ENCODE results near the gene OTUD3. TPM values are rescaled to one million over a fixed set of nuclear protein-coding genes. Genes with fewer than 3 reads are reported as not detected.

Gene OTUD3
- polyA plus RNA-seq, 1 donor (not counting 4 experiments of a cell fraction or from before 2014, with no cell fraction given), result 7.0 TPM

DNA sequence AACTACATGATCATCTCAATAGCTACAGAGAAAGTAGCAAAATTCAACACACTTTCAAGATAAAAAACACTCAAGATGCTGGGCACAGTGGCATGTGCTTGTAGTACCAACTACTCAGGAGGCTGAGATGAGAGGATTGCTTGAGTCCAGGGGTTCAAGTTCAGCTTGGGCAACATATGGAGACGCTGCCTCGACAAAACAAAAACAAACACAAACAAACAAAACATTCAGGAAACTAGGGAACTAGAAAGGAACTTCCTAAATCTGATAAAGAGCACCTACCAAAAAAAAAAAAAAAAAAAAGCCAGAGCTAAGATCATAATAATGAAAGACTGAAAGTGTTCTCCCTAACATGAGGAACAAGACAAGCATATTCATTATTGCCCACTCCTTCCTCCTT is 44.3 kb upstream of the OTUD3 start:
- Histone ChIP-seq H2AFZ (ENCODE audit: control insufficient read depth, low read length) (no peak overlapping the region), H3K27me3 (ENCODE audit: control insufficient read depth, extremely low read depth, insufficient read depth, low read length) (no peaks in the 10 kb centered on the region), H3K79me2 (ENCODE audit: control insufficient read depth, insufficient read depth, low read length) (no peaks in the 10 kb centered on the region), H3K4me1 (ENCODE audit: control insufficient read depth, extremely low read depth, insufficient read depth, low read length) (no peaks in the 10 kb centered on the region), H3K36me3 (ENCODE audit: control insufficient read depth in 2 of 2, extremely low read depth in 1 of 2, insufficient read depth in 2 of 2, low read length in 2 of 2) (no peaks in the 10 kb centered on the region), H3K27ac (ENCODE audit: control insufficient read depth, insufficient read depth, low read length) (no peak overlapping the region), H3K9me3 (ENCODE audit: control insufficient read depth, low read depth, low read length) (no peaks in the 10 kb centered on the region), H3K9ac (ENCODE audit: control insufficient read depth, extremely low read depth, insufficient read depth, low read length) (no peak overlapping the region), H4K20me1 (ENCODE audit: control insufficient read depth, extremely low read depth, insufficient read depth, low read length) (no peaks in the 10 kb centered on the region), H3K9me1 (ENCODE audit: control insufficient read depth, extremely low read depth, insufficient read depth, low read length) (no peaks in the 10 kb centered on the region), H3K4me2 (ENCODE audit: control insufficient read depth, extremely low read depth, insufficient read depth, low read depth, low read length) (no peak overlapping the region), H3K4me3 (ENCODE audit: control insufficient read depth in 2 of 3, extremely low read depth in 1 of 3, insufficient read depth in 2 of 3, low read depth in 1 of 3, low read length in 3 of 3) (no peak overlapping the region)
- no peak for DNase-seq (ENCODE audit: low read depth, low spot score)
- dilution Hi-C loops (cut with MboI; ENCODE audit: extremely low pct_ligation_motif_present, low sequenced_read_pairs), result no loop called here
- FAIRE-seq, result no peak
- no peak for TF ChIP-seq EZH2 (IDR thresholded peaks at IDR 0.05; ENCODE audit: low read length)
- TF ChIP-seq, protein P1, sequence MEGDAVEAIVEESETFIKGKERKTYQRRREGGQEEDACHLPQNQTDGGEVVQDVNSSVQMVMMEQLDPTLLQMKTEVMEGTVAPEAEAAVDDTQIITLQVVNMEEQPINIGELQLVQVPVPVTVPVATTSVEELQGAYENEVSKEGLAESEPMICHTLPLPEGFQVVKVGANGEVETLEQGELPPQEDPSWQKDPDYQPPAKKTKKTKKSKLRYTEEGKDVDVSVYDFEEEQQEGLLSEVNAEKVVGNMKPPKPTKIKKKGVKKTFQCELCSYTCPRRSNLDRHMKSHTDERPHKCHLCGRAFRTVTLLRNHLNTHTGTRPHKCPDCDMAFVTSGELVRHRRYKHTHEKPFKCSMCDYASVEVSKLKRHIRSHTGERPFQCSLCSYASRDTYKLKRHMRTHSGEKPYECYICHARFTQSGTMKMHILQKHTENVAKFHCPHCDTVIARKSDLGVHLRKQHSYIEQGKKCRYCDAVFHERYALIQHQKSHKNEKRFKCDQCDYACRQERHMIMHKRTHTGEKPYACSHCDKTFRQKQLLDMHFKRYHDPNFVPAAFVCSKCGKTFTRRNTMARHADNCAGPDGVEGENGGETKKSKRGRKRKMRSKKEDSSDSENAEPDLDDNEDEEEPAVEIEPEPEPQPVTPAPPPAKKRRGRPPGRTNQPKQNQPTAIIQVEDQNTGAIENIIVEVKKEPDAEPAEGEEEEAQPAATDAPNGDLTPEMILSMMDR (optimal IDR thresholded peaks at IDR 0.05 in 1 of 3, IDR thresholded peaks at IDR 0.05 in 1 of 3, conservative IDR thresholded peaks at IDR 0.05 in 1 of 3; ENCODE audit: extremely low read depth in 1 of 3, insufficient read depth in 2 of 3, low read length in 3 of 3), result no peak

DNA sequence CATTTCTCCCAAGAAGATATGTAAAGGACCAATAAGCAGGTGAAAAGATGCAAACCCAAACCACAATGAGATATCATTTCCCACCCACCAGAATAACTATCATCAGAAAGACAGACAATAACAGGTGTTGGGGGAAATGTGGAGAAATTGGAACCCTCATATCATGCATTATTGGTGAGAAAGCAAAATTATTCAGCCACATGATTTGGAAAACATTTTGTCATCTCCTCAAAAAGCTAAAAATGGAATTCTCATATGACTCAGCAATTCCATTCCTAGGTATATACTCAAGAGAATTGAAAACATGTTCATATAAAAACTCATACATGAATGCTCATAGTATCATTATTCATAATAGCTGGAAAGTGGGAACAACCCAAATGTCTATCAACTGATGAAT is 42.0 kb upstream of the OTUD3 start:
- Histone ChIP-seq H3K4me2 (ENCODE audit: control insufficient read depth, extremely low read depth, insufficient read depth, low read depth, low read length) (no peak overlapping the region), H3K36me3 (ENCODE audit: control insufficient read depth in 2 of 2, extremely low read depth in 1 of 2, insufficient read depth in 2 of 2, low read length in 2 of 2) (no peaks in the 10 kb centered on the region), H3K4me3 (ENCODE audit: control insufficient read depth in 2 of 3, extremely low read depth in 1 of 3, insufficient read depth in 2 of 3, low read depth in 1 of 3, low read length in 3 of 3) (no peak overlapping the region), H2AFZ (ENCODE audit: control insufficient read depth, low read length) (no peak overlapping the region), H4K20me1 (ENCODE audit: control insufficient read depth, extremely low read depth, insufficient read depth, low read length) (no peaks in the 10 kb centered on the region), H3K4me1 (ENCODE audit: control insufficient read depth, extremely low read depth, insufficient read depth, low read length) (no peaks in the 10 kb centered on the region), H3K79me2 (ENCODE audit: control insufficient read depth, insufficient read depth, low read length) (no peaks in the 10 kb centered on the region), H3K9ac (ENCODE audit: control insufficient read depth, extremely low read depth, insufficient read depth, low read length) (no peak overlapping the region), H3K27me3 (ENCODE audit: control insufficient read depth, extremely low read depth, insufficient read depth, low read length) (no peaks in the 10 kb centered on the region), H3K27ac (ENCODE audit: control insufficient read depth, insufficient read depth, low read length) (no peak overlapping the region), H3K9me3 (ENCODE audit: control insufficient read depth, low read depth, low read length) (no peaks in the 10 kb centered on the region), H3K9me1 (ENCODE audit: control insufficient read depth, extremely low read depth, insufficient read depth, low read length) (no peaks in the 10 kb centered on the region)
- no peak for FAIRE-seq
- no peak for DNase-seq (ENCODE audit: low read depth, low spot score)
- TF ChIP-seq EZH2 (IDR thresholded peaks at IDR 0.05; ENCODE audit: low read length), result no peak
- TF ChIP-seq, protein P1 (optimal IDR thresholded peaks at IDR 0.05 in 1 of 3, IDR thresholded peaks at IDR 0.05 in 1 of 3, conservative IDR thresholded peaks at IDR 0.05 in 1 of 3; ENCODE audit: extremely low read depth in 1 of 3, insufficient read depth in 2 of 3, low read length in 3 of 3), result no peak
- dilution Hi-C loops (cut with MboI; ENCODE audit: extremely low pct_ligation_motif_present, low sequenced_read_pairs), result no loop called here

Measured in keratinocyte (primary cell).